Cardiac septum (tissue), 1 donor: ENCODE data around the gene LSMEM2. TPM values are rescaled to one million over a fixed set of nuclear protein-coding genes. Genes with fewer than 3 reads are reported as not detected.
A peak's percentile ranks its signal among the peaks of the same experiment; 100 is the strongest.
"Not testable (repeated sequence)": the region's sequence is repeated elsewhere in the genome, so short reads cannot be mapped to it uniquely, and the experiment has no call there.

Experiments
- DNase-seq: peaks from one replicate; pipeline ENCODE4 v3.0.0-alpha.2; 2020; ENCODE audit warnings: low spot score
- intact Hi-C: fragments of 100-400 bp; cut with DNase I; formaldehyde crosslinking; loops from one replicate; pipeline ENCODE4 v1.14.0; 2022
- total RNA-seq: library from RNA; stranded (reverse); fragmentation: NEBNext Ultra II Directional; extraction: Animal tissue kit (Norgen Biotek cat#: 25700); gene quantifications from one replicate; pipeline ENCODE4 v1.2.1, GENCODE V29; 2021
- donor health status: DM: no; HTN: no; CAD: no.

Gene LSMEM2
- total RNA-seq, 1 donor from 2014 or later = 25.7 TPM

DNA sequence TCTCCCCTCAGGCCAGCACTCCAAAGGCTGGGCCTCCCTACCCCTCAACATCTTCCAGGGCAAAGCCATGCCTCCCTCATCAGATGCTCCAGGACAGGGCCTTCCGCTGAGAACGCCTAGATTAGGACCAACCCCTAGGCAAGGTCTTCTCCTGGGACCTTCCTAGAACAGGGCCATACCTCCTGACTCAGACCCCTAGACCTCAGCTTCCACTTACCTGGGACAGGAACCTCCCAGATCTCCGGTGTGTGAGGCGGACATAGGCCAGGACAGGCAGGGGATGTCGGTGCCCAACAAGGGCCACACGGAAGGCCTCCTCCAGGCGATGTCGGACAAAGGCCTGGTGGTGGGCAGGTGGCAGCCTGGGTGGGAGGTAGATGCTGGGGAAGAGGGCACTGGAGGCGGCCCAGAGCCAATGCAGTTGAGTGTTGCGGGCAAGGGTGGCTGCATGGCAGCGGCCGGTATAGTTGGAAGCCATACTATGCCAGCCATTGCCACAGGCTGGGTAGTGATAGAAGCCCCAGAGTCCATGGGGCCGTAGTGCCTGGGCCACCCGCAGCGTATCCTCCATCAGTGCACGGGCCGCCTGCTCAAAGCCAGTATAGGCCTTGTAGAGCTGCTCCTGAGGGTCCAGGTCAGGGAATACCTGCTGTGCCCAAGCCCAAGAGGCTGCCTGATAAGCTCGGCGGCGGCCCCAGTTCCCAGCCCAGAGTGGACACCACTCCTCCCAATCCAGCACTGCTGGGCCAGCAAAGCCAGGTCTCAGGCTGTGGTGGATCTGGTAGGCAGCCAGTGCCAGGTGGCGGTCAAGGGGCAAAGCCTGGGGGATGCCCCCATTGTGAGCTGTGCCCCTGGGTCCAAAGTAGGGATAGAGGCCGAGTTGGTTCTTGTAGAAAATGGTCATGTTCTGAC, 15.9 kb downstream of the LSMEM2 start:
- no peak for DNase-seq
- intact Hi-C loops = no loop called here

DNA sequence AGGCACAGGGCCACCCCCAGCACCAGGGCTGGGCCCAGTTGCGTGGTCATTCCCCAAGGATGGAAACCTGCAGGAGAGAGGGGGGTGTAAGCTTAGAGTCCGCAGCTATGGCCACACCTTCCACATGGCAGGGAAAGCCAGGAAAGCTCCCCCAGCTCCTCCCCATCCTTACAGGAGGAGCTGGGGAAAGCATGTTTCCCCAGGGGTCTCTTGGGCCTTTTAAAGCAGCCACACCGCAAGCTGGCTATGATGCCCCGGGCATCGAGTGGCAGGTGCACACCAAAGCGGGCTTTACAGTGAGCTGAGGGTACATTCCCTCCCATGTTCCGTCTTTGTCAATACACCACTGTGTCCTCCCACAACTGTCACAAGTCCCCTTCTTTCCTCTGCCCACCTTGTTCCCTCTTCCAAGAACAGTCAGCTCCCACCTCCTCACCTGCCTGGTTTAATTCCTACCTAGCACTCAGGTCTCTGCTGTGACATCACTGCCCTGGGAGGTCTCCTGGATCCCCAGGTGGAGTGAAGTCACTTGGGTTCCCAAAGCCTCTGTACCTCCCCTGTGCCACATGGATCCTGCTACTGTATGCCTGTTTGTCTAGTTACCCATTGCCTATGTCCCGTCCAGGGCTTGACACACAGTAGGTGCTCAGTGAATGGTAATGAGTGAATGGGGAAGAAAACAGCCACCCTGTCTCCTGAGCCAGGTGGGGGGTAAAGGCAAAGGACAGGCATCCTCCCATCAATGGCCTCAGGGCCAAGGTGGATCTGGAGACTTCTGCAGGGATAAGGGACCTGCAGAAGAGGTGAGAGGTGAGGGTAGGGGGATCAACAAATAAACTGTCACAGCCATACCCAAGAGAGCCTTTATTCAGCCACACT, 16.9 kb downstream of the LSMEM2 start:
- no peak for DNase-seq
- intact Hi-C loops = no loop called here

DNA sequence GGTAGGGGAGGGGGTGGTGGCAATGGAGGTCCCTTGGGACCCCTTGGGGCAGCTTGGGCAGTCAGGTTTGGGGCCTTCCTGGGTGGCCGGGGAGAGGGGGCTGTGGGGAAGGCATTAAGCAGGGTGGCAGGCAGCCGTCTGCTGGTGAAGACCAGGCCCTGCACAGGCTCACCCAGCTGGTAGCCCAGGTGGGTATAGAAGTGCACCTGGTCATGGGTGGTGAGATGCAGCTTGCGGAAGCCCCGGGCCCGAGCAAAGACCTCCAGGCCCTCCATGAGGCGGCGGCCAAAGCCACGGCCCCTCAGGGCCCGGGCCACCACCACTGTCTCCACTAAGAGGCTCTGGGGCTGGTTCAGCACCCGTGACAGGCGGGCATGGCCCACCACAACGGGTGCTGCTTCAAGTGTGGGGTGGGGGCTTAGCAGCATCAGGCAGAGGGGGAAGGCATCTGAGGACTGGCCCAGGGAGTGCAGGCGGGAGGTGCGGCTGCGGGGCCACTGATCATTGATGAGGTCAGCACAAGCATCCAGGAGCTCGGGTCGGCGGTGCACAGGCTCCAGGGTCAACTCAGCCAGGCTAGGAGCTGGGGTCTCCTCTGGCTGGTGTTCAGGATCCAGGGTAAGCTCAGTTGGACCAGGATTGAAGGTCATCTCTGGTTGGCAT, 18.0 kb downstream of the LSMEM2 start:
- intact Hi-C loops = no loop called here
- no peak for DNase-seq

DNA sequence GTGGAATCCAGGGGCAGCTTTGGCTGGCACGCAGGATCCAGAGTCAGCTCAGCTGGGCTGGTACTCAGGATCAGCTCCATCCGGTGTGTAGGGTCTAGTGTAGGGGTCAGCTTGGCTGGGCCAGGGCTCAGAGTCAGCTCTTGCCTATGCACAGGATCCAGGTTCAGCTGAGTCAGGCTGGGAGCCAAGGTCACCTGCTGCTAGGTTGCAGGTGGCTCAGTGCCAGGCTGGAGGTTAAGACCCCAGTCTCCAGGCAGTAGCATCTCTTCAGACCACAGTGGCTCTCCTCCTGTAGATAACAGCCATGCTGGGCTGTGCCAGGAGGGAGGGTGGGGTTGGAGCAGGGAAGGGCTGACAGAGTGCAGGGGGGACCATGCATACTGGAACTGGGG, 18.5 kb downstream of the LSMEM2 start:
- intact Hi-C loops = no loop called here
- no peak for DNase-seq

DNA sequence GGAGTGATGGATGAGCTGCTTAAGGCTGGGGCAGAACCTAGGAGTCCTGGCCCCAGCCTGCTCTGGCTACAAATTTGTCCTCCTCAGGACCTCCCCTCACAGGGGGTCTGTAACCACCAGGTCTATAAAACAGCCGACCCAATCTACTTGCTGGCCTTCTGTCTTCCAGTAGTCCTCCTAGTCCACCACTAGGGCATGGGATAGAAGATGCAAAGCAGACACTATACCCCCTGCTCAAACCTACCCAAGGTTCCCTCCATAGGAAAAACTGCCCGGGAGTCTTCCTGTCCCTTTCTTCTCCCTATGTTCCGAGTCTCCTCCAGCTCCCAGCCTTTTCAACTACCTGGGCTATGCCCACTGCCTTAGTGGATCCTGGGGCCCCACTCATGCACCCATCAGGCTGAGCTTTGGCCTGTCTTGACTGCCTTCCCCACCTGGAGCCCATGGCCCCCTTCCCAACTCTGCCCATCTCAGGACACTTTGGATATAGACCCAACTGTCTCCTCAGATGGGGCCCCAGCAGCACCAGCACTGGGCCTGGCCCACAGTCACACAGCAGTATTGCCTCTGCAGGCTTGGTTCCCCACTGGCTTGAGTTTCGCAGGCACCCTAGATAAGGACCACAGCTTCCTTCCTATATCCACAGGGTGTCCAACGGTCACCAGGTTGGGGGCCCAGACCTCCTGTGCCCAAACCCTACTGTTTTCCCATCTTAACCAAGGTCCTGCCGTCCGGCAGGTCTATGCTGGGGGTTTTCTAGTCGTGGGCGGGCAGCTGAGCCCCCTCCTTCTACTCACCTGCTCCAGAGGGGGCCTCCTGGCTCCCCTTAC, 19.2 kb downstream of the LSMEM2 start:
- DNase-seq = no peak
- intact Hi-C loops = no loop called here

DNA sequence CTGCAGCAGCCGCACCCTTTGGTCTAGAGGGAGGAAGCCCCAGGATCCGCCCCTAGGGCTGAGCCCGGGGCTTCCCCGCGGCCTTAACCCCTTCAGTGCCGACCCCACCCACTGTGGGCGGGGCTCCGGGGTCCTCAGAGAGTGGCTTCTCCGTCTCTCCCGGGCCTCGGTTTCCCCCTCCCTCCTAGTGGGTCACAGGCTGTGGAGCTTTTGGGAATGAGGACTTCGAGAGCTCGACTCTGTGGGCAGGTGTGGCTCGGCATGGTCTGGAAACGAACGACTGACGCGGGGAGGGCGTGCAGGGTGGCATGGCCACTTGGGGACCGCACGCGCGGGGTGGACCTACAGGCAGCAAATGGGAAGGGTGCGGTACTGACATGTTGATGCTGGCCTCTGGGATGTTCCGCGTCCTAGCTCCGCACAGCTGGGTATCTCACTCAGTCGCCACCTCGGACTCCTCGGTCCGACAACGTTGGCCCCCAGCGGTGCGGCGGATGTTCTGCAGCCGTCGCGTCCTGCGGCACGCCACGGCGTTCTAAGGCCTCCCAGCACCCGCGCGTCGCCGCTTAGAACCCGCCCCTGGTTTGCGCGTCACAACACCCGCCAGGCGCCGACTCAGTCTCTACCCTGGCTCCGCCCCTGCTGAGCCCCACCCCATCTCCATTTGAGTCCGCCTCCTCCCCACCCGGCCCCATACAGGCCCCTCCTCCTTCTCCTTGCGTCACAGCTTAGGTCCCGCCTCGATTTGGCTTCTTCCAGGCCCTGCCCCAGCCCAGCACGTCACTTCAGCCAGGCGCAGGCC, 20.1 kb downstream of the LSMEM2 start, which contains the start of the genes HYAL3 and NAA80:
TSS of gene HYAL3 (minus strand) at position 570 of the 802 bp plus-strand sequence. CDS start 3,803 bp downstream, outside the sequence.
TSS of gene NAA80 (minus strand) at position 570 of the 802 bp plus-strand sequence. CDS start 1,942 bp downstream, outside the sequence.
- intact Hi-C loops = no loop called here

DNA sequence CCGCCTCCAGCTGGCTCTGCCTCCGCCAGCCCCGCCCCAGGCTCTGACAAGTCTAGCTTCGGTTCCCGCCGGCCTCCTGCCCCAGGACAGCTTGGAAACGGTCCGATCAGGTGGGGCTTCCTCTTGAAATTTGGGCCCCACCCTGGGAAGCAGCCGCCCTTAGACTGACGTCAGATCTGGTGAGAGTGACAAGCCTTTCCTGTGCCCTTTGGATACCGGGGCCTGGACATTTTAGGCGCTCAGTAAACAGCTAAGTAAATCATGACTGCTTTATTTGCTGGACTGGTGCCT, 20.7 kb downstream of the LSMEM2 start:
- DNase-seq = no peak
- intact Hi-C loops = no loop called here

More for the DNA sequence above, 20.1 kb downstream of the LSMEM2 start, which contains the start of the genes HYAL3 and NAA80:
- DNase-seq = peak; percentile 100

DNA sequence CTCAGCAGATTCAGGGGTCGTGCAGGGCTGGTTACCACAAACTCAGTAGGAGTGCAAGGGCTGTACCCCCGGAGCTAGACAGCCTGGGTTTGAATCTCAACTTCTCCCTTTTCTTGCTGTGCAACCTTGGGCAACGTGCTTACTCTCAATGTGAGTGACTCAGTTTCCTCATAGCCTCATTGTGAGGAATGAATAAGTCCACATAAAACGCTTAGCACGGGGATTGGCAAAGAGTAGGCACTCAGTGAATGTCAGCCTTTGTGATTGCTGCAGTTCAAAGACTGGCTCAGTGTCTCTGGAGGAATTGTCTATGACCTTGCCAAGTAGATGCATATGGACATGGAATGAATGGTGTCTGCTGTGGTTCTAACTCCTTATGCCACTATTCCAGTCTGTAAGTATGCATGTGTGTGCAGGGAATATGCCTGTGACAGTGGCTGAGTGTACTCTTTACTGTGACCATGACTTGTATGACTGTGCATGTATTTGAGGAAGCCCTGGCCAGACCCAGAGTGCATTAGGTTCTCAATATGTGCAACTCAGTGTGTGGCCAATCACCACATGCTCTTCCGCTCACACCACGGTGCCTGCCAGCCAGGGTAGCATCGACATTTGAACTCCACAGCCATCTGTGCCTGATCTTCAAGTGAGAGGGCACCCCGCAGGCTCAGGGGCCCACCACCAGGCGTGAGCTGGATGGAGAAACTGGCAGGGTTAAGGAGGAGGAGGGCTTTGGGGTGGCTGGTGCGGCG, 21.2 kb downstream of the LSMEM2 start:
- intact Hi-C loops = loop anchor here (1.0 to 5.0 kb wide), 2 partner anchors 23 to 37 kb away; no protein-coding TSS in a partner anchor
- DNase-seq = no peak

DNA sequence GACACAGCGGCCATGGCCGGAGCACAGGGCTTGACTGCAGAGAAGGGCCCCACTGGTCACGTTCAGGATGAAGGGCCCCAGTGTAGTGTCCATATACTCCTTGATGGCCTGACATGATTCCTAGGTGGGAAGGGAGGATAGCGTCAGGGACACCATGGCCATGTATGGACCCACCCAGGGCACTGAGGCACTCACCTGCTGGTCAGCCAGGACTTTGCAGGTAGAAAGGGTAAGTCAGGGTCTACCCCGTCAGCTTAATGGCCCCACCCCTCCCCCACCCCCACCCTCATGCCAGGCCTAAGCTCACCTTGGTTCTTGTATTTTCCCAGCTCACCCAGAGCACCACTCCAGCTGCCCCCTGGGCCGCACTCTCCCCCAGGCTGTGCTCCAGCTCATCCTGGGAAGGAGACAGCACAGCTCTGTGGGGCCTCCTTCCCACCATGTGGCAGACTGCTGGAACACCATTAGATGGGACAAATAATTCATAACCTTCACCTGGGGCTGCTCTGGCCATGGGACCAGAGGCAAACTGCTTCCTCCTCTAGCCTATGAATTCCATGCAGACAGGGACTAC, 21.9 kb downstream of the LSMEM2 start:
- no peak for DNase-seq
- intact Hi-C loops = loop anchor here (1.0 to 5.0 kb wide), 2 partner anchors 23 to 37 kb away; no protein-coding TSS in a partner anchor

DNA sequence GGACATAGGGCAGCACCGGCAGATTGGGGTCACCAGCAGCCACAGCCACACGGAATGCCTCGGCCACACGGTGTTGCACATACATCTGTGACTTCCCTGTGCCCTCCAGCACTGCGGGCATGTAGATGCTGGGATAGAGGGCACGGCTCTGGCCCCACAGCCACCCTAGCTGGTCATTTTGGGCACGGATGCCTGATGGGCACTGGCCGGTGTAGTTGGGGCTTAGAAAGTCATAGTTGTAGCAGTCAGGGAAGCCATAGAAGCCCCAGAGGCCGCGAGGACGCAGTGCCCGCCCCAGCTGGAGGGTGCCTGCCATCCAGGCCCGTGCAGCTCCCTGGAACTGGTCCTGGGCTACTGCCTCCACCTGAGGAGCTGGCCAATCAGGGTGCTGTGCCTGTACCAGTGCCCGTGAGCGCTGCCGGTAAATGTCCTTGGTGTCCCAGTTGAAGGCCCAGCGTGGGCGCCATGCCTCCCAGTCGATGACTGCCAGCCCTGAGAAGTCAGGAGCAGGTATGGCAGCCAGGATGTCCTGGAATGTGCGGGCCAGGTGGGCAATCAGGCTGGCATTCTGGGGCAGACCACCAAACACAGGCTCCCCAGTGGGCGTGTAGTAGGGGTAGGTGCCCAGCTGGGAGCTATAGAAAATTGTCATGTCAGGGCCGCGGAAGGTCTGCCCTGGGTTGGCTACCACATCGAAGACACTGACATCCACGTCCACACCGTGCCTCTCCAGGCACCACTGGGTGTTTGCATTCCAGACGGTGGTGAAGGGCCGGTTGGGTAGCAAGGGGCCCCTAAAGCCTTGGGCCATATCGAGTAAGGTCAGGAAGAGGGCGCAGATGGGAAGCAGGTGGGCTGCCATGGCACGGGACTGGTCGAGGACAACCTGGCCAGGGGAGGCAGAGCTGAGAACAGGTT, 23.5 kb downstream of the LSMEM2 start:
- intact Hi-C loops = loop anchor here (5.0 kb wide), 1 partner anchor 35 kb away; no protein-coding TSS in a partner anchor
- DNase-seq = no peak

DNA sequence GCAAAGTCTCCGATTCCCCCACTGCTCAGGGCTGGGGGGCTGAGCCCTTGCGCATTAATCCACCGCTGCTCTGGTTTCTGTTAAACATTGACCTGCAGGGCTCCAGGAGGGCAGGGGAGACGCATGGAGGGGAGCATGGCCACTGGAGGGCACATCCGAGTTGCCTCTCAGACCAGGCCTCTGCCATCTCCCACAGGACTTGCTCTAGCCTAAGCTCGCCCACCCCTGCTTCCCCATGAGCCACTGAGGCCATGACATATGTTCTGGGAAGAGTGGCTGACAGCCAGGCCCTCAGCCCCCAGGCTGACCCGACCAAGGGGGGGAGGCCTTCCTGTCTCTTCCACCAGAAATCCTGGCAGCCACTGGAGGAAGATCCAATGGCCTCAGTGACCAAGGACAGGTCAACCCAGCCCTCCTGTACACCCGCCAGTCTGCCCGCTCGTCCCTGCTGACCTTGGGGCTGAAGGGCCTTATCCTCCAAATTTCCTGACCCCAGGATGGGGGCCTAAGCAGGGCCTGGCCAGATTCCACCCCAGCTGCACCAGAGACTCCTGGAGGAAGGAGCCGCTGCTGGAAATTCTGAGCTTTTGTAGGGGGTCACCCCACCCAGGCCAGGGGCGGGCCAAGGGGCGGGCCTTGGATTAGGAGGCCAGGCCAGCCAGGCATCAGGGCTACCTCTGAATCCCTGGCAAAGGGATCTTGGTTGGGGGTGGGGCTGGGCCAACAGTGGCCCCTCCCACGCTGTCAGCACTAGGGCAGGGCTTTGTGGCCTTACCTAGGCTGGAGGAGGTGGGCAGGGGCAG, 24.3 kb downstream of the LSMEM2 start, which contains the start of gene HYAL1:
TSS of gene HYAL1 (minus strand) at position 562 of the 803 bp plus-strand sequence. CDS start 618 bp downstream, outside the sequence.
- DNase-seq = peak; percentile 90
- intact Hi-C loops = loop anchor here (5.0 kb wide), 1 partner anchor 34 kb away; no protein-coding TSS in a partner anchor

DNA sequence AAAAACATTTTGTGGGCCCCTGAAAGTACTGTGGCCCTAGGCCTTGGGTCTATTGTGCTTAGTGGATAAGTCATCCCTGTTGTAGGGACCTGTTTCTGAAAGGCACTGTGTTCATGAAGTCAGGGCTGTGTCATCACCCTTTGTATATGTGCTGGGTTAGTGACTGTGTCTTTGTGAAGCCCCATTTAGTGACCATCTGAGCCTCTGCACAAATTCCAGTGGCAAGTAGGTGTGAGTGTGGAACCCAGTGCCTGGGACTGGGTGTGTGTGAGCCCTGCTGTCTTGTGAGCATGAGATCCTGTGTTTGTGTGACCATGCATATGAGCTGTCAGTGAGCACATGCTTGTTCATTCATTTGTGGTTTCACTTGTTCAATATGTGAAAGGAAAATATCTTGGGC, 25.7 kb downstream of the LSMEM2 start:
- intact Hi-C loops = loop anchor here (5.0 kb wide), 1 partner anchor 33 kb away; no protein-coding TSS in a partner anchor
- no peak for DNase-seq

DNA sequence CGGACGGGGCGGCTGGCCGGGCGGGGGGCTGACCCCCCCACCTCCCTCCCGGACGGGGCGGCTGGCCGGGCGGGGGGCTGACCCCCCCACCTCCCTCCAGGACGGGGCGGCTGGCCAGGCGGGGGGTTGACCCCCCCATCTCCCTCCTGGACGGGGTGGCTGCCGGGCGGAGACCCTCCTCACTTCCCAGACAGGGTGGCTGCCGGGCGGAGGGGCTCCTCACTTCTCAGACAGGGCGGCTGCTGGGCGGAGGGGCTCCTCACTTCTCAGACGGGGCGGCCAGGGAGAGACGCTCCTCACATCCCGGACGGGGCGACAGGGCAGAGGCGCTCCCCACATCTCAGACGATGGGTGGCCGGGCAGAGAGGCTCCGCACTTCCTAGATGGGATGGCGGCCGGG, 33.2 kb downstream of the LSMEM2 start:
- DNase-seq = not testable (repeated sequence)

DNA sequence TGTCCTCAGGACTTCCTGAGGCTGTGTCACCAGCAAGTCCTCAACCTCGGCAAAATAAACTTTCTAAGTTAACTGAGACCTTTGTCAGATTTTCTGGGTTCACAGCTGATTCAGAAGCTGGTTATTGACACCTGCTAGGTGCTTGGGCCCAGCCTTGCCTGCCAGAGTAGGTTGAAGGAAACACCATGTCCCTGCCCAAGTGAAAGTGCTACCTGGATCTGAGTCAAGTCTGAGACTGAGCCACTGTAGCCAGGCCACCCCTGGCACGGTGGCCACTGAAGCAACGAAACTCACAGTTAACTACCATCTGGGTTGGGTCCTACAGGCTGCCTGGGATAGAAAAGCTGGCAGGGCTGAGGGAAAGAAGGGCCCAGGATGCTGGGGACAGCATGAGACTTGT, 35.5 kb downstream of the LSMEM2 start:
- DNase-seq = no peak
- intact Hi-C loops = no loop called here

More for the DNA sequence above, 33.2 kb downstream of the LSMEM2 start:
- intact Hi-C loops = not testable (repeated sequence)

DNA sequence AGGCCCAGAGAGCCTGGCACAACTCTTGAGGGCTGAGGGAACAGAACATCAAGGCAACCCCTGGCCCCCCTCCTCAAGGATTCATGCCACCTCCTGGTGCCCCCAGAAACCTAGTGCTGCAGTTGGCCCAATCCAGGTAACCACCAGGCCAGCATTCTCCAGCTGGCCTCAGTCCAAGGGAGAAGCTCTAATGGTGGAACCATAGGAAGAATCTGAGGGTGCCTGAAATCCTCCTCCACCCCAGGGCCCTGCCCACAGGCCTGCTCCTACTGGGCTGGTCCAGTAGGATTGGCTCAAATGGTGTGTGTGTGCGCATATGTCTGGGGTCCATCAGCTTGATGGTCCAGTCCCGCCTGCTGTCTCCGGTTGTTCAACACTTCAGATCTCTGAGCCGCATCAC, 35.9 kb downstream of the LSMEM2 start:
- no peak for DNase-seq
- intact Hi-C loops = no loop called here
